Inflammatory macrophage (primary cell): ENCODE measurements around the gene PHYKPL.
A peak's percentile ranks its signal among the peaks of the same experiment; 100 is the strongest.
"Not testable (repeated sequence)": the region's sequence is repeated elsewhere in the genome, so short reads cannot be mapped to it uniquely, and the experiment has no call there.

ENCODE experiments used
- DNase-seq, 2 donors: peaks; one replicate each; pipeline ENCODE4 v3.0.0-alpha.2; 2020 to 2022

The PHYKPL gene

DNA sequence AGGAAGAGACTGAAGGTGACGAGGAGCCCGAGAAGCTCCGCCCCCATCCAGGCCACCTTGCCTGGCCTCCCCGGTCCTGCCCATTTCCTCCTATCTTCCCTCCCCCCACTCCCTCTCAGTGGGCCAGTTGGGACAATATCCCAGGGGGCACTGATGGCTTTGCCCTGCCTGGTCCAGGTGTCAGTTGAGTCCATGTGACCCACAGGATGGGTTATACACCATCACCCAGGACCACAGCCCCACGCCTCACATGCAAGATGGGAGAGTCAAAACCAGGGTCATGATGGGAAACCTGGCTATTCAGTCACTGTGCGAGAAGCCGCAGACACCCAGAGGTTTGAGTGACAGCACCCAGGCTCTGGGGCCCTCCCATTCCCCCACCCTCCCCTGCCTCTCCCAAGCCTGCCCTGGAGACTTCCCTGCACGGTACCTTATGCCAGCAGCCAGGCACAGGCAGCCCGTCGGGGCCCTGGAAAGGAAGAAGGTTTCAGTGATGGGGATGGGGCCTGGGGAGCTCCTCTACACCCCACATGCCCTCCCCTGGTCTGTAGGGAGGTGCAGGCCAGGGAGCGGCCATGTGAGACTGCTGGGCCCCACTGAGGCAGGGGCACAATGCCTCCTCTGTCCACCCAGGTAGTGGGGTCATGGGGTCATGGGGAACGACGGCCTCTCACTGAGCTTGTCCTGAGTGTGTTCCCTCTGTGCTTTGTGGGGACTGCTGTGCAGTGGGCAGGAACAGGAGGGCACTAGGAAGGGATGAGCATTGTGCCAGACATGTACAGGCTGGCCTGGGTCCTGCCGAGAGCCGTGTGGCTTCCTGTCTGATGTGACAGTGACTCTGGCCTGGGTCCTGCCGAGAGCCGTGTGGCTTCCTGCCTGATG is 6.3 kb upstream of the PHYKPL start:
- DNase-seq = no peak

DNA sequence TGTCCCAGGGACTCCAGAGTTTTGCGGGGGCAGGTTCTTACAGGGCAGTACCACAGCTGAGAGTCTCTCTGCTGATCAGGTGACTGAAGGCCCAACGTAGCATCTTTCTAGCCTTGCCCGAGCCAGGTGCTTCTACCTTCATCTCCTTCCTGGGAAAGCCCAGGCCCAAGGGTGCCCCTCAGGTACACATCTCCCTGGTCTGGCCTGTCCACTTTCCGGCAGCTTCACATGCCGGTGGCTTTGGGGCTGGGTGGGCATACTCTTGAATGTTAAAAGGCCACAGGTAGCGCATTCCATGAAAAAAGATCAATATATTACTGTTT is 5.7 kb upstream of the PHYKPL start:
- DNase-seq = no peak

DNA sequence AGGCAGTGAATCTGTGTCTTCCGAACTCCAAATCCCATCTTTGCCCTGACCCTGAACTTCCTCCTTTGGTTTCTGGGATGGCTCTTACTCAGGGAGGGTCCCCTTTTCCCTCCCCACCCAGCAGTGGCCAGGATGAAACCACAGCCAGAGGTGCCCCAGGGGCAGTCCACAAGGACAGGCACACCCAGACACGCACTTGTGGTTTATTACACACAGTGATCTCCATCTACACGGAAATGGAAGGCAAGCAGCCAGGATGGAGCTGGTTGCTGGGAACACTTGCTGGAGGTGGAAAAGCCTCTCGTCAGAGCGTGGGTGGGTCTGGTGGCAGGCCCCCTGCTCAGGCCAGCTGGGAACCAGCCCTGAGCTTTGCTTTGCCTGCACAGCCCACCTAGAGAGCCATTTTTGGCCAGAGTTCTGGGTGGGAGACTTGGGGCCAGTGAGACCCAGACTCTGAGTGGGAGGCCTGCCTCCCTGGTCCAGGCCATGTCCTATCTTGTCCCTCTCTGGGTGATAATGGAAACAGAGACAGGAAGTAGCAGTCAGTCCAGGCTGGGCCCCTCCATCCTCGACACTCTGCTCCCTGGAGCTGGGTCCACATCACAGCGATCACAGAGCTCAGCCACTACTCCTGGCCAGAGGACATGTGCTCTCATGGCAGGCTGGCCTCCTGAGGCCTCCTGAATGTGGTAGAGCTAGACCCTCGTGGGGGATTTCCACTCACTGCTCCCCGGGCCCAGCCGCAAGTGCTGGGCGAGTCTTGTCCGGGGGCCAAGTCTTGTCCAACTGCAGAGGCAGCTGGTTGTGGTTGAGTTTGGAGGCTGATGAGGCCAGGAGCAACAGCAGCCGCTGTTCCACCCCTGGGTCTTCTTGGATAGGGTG is 5.1 kb upstream of the PHYKPL start:
- peak; percentile 50 to 58 for DNase-seq

DNA sequence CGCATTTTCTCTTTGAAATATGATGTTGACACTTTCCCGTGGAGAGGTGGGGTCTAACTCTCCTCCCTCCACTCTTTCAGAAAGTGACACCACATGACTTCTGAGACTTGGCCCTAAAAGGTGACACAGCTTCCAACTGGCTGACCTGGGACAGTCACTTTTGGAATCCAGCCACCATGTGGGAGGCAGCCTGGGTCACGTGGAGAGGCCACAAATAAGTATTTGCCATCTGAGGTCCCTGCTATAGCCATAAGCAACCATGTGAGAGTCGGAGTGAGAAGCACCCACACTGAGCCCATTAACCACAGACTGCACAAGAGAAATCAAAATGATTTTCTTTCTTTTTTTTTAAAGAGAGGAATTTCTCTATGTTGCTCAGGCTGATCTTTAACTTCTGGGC is 4.1 kb upstream of the PHYKPL start:
- peak; percentile 89 to 94 for DNase-seq

DNA sequence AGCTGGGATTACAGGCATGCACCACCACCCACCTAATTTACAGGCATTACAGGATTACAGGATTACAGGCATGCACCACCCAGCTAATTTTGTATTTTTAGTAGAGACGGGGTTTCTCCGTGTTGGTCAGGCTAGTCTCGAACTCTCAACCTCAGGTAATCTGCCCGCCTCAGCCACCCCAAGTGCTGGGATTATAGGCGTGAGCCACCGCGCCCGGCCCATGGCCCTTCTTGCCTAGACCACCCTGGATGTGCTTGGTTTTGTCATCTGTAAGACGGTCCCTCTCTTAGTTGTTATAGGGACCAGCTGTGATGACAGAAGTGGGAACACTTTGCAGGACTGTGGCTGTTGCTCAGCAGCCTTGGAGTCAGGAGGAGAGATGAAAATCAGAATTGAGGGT is 3.5 kb upstream of the PHYKPL start:
- no peak for DNase-seq

DNA sequence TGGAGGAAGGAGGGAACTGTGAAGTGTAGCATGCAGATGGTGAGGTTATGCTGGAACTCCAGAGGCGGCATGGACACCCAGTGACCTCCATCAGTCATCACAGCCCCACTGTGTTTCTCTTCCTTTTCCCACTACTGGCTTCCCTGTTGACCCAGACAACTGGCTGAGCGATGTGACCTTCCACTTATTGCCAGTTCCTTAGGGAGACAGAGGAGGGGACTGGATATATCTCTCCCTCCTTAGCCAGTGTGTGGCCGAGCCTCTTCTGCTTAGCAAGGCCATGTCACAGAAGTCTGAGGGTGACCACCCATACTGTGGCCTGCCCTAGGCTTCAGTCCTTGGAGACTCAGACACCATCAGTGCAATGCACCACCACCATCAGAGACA is 3.0 kb upstream of the PHYKPL start:
- peak; percentile 24 to 40 for DNase-seq

DNA sequence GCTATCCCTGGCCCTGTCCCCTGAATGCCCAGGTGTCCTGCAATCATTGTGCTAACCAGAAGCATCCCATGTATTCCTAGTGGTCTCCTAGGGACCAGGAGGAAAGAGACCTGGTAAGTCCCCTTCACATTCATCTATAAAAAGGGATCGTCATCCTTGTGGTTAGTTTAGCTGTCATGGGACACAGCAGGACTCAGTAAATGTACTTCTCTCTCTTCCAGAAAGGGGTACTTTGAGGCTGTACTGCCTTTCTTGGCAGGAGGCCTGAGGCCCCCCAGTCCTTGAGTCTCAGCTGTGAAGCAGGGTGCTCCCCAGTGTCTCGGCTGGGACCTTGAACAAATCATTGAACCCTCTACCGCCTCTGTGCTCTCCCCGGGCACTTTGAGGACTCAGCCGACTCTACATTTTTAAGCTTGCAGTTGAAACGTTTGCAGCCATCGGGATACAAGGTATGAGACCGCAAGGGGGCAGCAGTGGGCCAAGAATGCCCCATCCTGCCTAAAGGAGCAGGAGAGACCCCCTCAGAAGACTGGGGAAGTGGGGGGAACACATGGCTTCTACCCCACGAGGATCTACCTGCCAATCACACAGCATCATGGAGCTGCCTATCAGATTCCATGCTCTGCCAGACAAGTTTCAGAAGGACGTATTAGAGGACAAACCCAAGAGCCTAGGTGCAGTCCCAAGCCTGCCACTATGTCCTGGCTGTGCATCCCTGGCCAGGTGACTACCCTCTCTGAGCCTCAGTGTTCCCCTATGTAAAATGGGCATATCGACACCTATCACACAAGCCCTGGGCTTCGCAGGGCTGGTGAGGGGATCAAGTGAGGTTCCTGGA is 2.4 kb upstream of the PHYKPL start:
- peak; percentile 73 to 74 for DNase-seq

DNA sequence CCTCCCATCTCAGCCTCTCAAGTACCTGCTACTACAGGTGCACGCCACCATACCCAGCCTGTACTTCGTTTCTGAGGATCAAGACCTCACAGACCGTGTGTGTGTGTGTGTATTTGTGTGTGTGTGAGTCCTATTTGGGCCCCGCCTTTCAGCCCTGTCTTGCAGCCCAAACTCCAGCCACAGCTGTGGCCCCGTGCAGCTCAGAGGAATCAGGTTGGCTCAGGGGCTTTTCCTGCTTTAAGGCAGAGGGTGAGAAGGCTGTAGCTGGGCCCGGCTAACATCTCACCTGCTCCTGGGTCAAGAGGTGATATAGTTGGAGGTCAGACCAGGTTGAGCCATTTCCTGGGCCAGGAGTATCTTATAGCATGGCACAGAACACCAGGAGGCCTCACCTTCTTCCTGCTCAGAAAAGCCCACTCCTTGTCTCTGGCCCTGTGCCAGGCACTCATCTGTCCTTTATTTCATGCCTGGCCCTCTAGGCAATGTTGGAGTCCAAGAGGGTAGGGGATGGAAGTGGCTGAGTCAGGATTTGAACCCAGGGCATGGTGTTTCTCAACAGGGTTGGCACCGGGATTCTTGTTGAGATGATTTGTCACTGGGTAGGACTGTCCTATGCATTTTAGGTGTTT is 1.6 kb upstream of the PHYKPL start:
- DNase-seq = no peak

DNA sequence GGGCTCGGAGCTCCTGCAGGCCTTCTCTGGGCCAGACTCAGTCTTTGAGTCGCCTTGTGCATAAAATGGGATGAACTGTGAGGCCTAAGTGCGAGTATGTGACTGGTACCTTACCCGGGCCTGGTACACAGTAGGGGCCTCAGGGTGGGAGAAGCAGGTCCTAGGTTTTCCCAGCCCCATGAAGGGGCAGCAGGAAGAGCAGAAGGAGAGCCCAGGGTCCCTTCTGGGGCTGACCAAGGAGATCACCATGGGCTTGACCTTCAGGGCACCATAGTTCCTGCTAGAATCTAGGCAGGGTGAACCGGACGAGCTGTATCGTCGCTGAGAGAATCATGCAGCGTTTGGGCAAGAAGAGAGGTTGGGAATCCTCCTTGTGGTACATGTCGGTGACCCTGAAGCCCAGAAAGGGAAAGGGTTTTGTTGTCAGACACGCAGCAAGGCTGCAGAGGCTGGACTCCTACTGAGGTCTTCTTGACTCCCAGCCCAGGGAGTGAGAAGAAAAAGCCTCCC is 373 bp upstream of the PHYKPL start:
- DNase-seq = no peak

DNA sequence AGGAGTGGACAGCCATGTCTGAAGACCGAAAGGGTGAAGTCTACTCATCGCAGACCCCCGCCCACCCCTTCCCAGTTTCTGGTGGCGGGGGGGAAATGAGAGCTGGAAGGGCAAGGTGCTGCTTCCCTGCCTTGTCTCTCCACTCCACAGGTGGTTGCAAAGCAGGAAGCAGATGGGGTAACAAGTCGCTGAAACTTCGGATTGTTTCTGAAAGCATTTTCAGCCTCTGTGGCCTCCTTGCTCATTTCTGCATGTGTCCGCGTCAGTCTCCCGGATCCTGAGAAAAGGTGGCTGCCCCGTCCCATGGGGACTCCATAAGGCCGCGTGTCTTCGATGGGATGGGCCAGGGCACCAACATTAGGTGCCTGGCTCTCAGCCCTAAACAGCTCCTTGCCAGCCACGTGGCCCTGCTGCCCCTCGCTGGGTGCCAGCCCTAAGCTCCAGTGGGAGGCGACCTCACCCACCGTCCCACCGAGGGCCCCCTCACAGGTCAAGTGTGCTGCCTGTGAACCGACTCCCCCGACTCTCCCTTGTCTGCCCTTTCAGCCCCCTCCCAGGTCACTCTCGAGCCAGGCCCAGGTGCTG is 971 bp downstream of the PHYKPL start:
- no peak for DNase-seq

DNA sequence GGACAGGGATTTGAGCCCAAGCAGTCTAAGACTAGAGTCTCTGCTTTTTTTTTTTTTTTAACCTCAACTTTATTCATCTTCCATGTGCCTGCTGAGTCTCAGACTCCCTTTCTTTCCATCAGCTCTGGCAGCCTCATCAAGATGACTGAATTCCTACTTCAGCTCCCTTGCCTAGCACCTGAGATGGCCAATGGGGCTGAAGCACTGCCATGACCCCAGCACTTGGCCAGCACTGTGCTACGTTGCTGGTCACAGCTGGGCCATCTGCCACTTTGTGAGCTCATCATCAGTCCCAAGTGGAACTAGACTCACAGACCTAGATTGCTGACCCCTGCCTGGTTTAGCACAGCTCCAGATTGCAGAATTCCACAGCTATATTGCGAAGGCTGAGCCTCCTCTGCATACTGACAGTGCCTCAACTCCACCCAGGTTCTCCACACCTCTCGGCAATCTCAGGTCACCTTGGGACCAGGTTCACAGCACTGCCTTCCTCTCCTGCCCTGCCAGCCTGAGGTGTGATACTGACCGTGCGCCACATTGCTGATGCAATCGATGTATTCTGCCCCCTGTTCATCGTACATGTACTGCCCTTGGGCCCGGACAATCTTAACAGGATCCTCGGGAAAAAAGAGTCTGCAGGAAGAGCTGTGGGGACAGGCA is 1.6 kb downstream of the PHYKPL start:
- peak; percentile 24 to 47 for DNase-seq

DNA sequence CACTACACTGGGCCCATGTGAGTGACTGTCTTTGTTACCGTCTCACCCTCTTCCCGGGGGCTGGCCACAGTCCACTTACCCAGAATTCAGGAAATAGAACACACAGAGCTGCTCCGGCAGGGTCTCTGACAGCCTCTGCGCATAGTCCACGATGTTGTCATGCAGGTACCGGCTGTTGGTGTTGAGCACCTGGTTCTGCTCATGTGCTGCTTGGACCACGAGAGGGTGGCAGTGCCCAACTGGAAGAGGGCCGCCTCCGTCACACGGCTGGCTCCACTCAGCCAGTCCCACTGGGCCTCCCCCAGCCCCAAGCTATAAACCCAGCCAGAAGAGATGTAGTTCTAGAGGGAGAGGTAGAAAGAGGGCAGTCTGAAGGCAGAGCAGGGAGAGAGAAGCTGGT is 2.7 kb downstream of the PHYKPL start:
- no peak for DNase-seq

DNA sequence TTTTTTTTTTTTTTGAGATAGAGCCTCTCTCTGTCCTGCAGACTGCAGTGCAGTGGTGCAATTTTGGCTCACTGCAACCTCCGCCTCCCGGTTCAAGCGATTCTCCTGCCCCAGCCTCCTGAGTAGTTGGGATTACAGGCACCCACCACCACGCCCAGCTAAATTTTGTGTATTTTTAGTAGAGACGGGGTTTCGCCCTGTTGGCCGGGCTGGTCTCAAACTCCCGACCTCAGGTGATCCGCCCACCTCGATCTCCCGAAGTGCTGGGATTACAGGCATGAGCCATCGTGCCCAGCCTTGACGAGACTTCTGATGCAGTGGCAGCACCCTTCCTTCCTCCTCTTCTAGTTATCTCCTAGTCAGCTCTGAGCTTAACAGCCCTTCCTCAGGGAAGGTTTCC is 3.5 kb downstream of the PHYKPL start:
- DNase-seq = not testable (repeated sequence)

DNA sequence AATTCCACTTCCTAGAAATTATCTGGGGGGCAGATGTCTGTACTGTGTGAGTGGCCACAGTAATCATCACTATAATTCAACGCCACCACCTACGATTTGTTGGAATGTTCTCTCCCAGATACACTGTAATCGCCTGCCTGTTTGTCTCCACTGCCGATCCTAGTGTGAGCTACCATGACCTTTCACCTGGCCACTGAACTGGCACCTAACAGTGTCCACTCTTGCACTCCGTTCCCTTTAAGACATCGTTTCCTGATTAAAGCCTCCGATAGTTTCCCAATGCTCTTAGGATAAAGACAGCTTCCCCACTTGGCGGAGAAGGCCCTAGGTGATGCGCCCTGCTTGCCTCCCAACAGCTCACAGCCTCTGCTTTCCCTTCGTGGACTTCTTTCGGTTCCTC is 4.0 kb downstream of the PHYKPL start:
- no peak for DNase-seq

DNA sequence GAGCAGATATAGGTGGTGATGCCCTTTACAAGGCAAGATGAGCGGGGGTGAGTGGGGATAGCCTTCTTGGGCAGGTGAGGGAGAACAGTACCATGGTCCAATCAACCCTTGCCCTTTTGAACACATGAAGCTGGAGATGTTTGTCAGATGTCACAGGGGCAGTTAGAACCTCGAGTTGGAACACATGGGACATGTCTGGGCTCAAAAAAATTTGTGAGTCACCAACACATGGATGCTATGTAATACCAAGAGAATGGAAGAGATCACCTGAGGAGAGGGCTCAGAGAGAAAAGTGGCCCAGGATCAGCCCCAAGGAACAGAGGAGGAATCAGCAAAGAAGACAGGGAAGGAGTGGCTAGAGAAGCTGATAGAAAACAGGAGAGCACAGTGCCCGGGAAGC is 4.7 kb downstream of the PHYKPL start:
- no peak for DNase-seq

DNA sequence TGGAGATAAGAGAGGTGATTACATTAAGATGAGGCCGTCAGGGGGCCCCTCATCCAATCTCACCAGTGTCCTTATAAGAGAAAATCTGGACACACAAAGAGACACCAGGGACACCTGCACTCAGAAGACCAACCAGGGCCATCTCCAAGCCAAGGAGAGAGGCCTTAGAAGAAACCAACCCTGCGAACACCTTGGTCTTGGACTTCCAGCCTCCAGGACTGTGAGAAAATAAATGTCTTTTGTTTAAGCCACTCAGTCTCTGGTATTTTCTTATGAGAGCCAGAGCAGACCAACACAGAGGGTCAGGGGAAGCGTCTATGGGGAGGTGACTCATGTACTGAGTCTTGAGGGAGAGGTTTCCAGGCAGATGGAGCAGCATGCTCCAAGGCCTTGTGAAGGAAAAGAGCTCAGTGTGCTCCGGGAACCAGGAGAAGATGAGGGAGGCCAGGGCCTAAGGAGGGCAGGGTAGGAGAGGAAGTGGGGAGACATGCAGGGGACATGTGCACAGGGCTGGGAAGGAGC is 5.4 kb downstream of the PHYKPL start:
- no peak for DNase-seq

DNA sequence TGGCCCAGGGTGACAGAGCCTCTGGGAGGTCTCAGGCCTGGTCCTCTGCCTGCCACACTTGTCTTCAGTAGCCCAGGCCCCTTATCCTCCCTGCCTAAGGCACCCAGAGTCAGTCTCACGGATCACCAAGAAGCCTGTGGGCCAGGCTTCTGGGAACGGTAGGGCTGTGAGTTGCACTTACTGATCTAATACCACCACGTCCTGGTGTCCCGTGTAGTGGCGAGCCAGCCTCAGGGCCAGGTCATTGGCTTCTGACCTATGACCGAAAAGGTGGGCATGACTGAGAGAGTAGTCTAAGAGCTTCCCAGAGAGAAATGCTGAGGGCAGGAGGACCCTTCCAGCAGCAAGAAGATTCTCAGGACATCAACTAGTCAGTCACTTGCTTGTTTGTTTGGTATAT is 7.4 kb downstream of the PHYKPL start:
- no peak for DNase-seq

DNA sequence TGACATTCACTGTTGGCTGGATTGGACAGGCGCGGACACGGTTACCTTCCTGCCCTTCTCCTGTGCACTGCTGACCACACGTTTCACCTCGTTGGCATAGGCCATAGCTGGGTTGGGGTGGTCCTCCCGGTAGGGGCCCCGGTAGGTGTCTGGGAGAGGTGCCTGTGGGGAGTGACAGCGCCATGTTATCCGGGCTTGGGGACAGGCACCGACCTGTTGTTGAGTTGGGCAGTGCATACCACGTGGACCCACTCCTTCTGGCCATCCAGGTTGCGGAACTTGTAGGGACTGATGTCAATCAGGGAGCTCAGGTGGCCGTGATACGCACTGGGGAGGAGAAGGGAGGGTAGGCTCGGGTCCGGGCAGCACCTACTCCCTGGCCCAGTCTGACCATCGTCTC is 8.2 kb downstream of the PHYKPL start:
- DNase-seq = no peak

DNA sequence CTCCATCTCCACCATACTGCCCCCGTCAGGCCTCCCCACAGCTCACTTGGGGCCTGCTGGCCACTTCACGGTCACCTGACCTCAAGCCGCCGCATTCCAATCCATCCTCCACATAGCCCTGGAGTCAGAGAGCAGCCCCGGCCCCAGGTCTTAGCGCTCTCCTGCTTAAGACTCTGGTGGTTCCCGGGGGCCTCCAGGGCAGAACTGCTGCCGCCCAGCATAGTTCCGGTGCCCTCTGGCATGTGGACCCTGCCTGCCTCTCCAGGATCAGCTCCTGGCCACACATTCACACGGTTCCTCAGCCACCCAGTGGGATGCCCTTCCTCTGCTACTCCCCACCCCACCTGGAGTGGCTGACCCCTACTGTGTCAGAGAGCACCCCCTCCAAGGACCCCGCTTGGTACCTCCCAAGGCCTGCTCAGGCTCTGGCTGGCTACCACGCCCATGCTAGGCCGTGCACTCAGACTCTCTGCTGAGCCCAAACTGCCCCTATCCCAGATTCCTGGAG is 8.7 kb downstream of the PHYKPL start:
- no peak for DNase-seq

DNA sequence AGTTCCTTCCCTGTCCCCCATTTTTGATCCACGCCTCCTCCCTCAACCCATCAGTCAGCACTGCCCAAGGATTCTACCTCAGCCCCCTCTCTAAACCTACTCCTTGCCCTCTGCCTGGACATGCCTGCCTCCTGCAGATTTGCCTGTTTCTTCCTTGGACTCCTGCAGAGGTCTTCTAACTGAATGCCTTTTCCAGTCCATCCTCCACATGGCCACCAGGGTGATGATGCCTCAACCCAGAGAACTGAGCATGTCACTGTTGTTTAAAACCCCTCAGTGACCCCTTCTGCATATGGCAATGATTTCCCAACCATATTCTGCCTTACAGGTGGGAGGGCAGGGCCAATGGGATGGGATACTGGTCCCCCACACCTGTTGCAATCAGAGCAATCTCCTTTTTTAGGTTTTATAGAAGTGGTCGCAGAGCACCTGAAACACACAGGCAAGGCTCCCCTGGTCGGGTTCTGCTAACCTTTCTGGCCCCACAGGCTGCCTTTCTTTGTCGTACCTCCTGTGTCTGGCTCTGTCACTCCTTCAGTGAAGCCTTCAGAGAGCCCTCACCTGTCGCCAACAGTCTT is 9.3 kb downstream of the PHYKPL start:
- DNase-seq = no peak

DNA sequence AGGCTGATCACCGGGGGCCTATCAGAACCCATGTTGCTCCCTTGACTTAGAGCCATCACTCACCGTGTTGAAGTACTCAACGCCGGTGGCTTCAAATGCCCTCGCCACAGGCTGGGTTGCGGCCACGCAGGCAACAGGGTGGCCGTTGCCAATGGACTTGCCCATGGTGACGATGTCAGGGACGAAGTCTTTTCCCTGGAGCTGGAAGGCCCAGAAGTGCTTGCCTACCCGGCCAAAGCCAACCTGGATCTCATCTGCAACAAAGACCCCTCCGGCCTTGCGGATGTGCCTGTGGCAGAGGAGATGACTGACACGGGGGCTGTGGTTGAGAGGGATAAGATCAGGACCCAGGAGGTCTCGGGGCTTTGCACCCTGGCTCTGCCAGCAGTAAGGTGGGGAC is 10.3 kb downstream of the PHYKPL start:
- no peak for DNase-seq
